Measurements from ENCODE around the gene TUNAR.

Gene TUNAR

GRCh38 chr14:95897280-95897679 lies 20.6 kb downstream of the TUNAR start:
- POLR2A ChIA-PET = no interaction called here

GRCh38 chr14:95901054-95901453 lies 24.4 kb downstream of the TUNAR start:
- H3K4me3 ChIP-seq (ENCODE audit: low read depth, low read length) = no peak overlapping the region
- ChIA-PET POLR2A (no interaction called here), CTCF (no interaction called here)
- DNase-seq (ENCODE audit: low read depth, low spot score) = no peak
- TF ChIP-seq, protein P1, sequence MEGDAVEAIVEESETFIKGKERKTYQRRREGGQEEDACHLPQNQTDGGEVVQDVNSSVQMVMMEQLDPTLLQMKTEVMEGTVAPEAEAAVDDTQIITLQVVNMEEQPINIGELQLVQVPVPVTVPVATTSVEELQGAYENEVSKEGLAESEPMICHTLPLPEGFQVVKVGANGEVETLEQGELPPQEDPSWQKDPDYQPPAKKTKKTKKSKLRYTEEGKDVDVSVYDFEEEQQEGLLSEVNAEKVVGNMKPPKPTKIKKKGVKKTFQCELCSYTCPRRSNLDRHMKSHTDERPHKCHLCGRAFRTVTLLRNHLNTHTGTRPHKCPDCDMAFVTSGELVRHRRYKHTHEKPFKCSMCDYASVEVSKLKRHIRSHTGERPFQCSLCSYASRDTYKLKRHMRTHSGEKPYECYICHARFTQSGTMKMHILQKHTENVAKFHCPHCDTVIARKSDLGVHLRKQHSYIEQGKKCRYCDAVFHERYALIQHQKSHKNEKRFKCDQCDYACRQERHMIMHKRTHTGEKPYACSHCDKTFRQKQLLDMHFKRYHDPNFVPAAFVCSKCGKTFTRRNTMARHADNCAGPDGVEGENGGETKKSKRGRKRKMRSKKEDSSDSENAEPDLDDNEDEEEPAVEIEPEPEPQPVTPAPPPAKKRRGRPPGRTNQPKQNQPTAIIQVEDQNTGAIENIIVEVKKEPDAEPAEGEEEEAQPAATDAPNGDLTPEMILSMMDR (IDR thresholded peaks at IDR 0.05; ENCODE audit: insufficient read depth, low read length, missing control alignments) = no peak

More at GRCh38 chr14:95897280-95897679, 20.6 kb downstream of the TUNAR start:
- CTCF ChIA-PET = interaction anchor here (2.3 kb wide), 1 partner anchor 18 kb away, joined by 5 read pairs; no protein-coding TSS in a partner anchor
- no peak for DNase-seq (ENCODE audit: low read depth, low spot score)
- TF ChIP-seq, protein P1 (IDR thresholded peaks at IDR 0.05; ENCODE audit: insufficient read depth, low read length, missing control alignments) = no peak
- H3K4me3 ChIP-seq (ENCODE audit: low read depth, low read length) = no peak overlapping the region

DNA sequence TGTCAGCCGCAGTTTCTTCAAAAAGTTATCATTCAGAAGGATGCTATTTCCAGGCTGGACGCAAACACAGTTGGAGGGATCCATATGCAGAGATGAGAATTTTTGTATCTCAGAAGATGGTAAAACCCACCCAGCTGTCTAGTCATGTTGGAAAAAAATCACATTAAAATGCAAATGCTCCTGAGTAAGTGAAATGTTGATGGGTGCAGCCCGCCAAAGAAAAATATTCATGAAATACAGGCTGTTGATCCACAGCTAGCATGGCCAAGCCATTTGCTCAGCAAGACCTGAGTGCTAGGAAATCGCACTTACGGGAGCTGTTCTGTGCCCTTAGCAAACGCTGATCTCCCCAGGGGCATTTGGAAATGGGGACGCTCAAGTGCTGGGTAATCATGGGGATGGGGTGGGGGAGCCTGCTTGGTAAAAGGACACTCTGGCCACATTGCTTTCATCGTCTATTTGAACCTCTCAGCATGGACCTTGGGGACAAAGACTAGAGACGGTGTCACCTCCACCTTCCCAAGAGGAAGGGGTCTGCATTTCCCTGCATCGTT lies 25.7 kb downstream of the TUNAR start:
- CTCF ChIA-PET = no interaction called here
- no peak overlapping the region for H3K4me3 ChIP-seq (ENCODE audit: low read depth, low read length)
- TF ChIP-seq, protein P1 (IDR thresholded peaks at IDR 0.05; ENCODE audit: insufficient read depth, low read length, missing control alignments) = no peak
- POLR2A ChIA-PET = no interaction called here
- DNase-seq (ENCODE audit: low read depth, low spot score) = no peak

GRCh38 chr14:95903165-95903564 lies 26.5 kb downstream of the TUNAR start:
- DNase-seq (ENCODE audit: low read depth, low spot score) = no peak
- CTCF ChIA-PET = no interaction called here
- no peak overlapping the region for H3K4me3 ChIP-seq (ENCODE audit: low read depth, low read length)
- POLR2A ChIA-PET = no interaction called here
- TF ChIP-seq, protein P1 (IDR thresholded peaks at IDR 0.05; ENCODE audit: insufficient read depth, low read length, missing control alignments) = no peak

DNA sequence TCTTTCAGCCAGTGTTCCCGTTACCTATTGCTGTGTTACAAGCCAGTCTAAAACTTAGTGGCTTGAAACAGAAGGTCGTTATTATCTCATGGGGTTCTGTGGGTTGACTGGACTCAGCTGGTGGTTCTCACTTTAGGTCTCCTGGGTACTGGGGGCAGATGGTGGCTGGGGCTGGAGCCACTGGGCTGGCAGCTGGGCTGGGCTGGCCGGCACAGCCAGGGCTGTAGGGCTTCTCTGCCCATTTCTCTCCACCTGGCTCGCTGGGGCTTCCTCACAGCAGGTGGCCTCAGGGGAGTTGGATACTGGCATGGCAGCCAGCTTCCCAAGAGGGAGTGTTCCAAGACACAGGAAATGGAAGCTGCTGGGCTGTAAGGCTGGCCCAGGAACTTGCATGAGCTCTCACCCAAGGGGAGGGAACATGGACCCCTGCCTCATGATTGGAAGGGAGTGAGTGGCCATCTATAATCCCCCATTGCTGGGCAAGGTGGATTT lies 27.0 kb downstream of the TUNAR start:
- ChIA-PET CTCF (no interaction called here), POLR2A (no interaction called here)
- DNase-seq (ENCODE audit: low read depth, low spot score) = no peak
- no peak overlapping the region for H3K4me3 ChIP-seq (ENCODE audit: low read depth, low read length)
- TF ChIP-seq, protein P1 (IDR thresholded peaks at IDR 0.05; ENCODE audit: insufficient read depth, low read length, missing control alignments) = no peak

DNA sequence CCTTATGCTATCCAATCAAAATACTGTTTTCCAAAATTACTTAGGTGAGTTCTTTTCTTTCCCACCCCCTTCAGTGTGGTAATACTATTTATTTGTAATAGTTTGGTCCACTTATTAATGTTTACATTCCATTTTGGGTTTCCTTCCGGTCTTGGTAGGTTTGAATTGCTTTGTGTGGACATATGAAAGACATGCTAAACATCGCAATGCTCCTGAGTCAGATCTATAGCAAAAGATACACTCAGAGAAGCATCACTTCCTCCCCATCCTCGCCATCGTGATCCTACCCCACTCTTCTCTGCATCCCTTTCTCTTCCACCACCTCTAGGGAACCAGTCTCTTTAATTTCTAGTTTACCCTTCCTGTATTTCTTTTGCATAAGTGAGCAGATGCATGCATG lies 30.0 kb downstream of the TUNAR start:
- ChIA-PET CTCF (no interaction called here), POLR2A (no interaction called here)
- TF ChIP-seq, protein P1 (IDR thresholded peaks at IDR 0.05; ENCODE audit: insufficient read depth, low read length, missing control alignments) = no peak
- DNase-seq (ENCODE audit: low read depth, low spot score) = no peak
- H3K4me3 ChIP-seq (ENCODE audit: low read depth, low read length) = no peak overlapping the region

Measured in AG04449 (cell line).